PC-3 (cell line): ENCODE measurements around the gene SLC9A9. TPM values are rescaled to one million over a fixed set of nuclear protein-coding genes. Genes with fewer than 3 reads are reported as not detected.

ENCODE experiments used
- ATAC-seq: fragments of 200-7000 bp; cut with Tn5 transposase; 2 replicates; pipeline ENCODE4 v1.9.1; 2020; ENCODE audit warnings: mild to moderate bottlenecking, moderate library complexity
- BruUV-seq: library from RNA; stranded (reverse); fragments of 400-500 nt; replicated peaks from 2 replicates; lab custom pipeline; 2021; lab: Mats Ljungman, UMichigan
- CTCF ChIA-PET: fragments of 300-600 bp; sonication (Branson Sonifier 250); formaldehyde crosslinking; loops from one replicate; lab custom pipeline; 2022; ENCODE audit warnings: antibody characterized with exemption; lab: Charles Lee
- POLR2A ChIA-PET: fragments of 300-600 bp; sonication (Branson Sonifier 250); formaldehyde crosslinking; loops from one replicate; lab custom pipeline; 2022; ENCODE audit warnings: antibody characterized with exemption; ENCODE audit not compliant: unreplicated experiment; lab: Charles Lee
- DNase-seq: peaks from one replicate; pipeline ENCODE4 v3.0.0-alpha.2; 2015
- H2AFZ ChIP-seq: fragments of 300-600 bp; sonication (generic); 2 replicates; pipeline ENCODE4 v1.6.0; 2016; ENCODE audit warnings: antibody characterized with exemption, low read length
- H3F3A ChIP-seq: fragments of 300-600 bp; sonication (generic); one replicate; pipeline ENCODE4 v1.6.0; 2017; ENCODE audit warnings: antibody characterized with exemption, low read length, control low read depth, mild to moderate bottlenecking; ENCODE audit not compliant: unreplicated experiment
- H3K27ac ChIP-seq: fragments of 300-600 bp; sonication (generic); 2 replicates; pipeline ENCODE4 v1.5.1; 2016; ENCODE audit warnings: mild to moderate bottlenecking, low read length
- H3K27me3 ChIP-seq: fragments of 300-600 bp; sonication (generic); 2 replicates; pipeline ENCODE4 v1.6.1; 2016; ENCODE audit warnings: low read length, mixed read lengths
- H3K36me3 ChIP-seq: fragments of 300-600 bp; sonication (generic); 2 replicates; pipeline ENCODE4 v1.6.1; 2016; ENCODE audit warnings: low read depth, mixed run types, low read length, mixed read lengths
- H3K4me1 ChIP-seq: fragments of 300-600 bp; sonication (generic); 2 replicates; pipeline ENCODE4 v1.5.1; 2016; ENCODE audit warnings: low read length; ENCODE audit not compliant: insufficient read depth
- H3K4me2 ChIP-seq: fragments of 300-600 bp; sonication (generic); 2 replicates; pipeline ENCODE4 v1.6.0; 2016; ENCODE audit warnings: low read length
- H3K4me3 ChIP-seq: fragments of 300-600 bp; sonication (generic); 2 replicates; pipeline ENCODE4 v1.5.1; 2016; ENCODE audit warnings: mild to moderate bottlenecking, low read length, mixed read lengths
- H3K79me2 ChIP-seq: fragments of 300-600 bp; sonication (generic); 2 replicates; pipeline ENCODE4 v1.6.1; 2017; ENCODE audit warnings: low read length, mixed read lengths
- H3K9ac ChIP-seq: fragments of 300-600 bp; sonication (generic); 2 replicates; pipeline ENCODE4 v1.6.0; 2016; ENCODE audit warnings: mild to moderate bottlenecking, low read length
- H3K9me2 ChIP-seq: fragments of 300-600 bp; sonication (generic); replicated peaks from 2 replicates; pipeline ENCODE4 v1.6.1; 2016; ENCODE audit warnings: mixed run types, low read length, mixed read lengths
- H3K9me3 ChIP-seq: fragments of 300-600 bp; sonication (generic); 2 replicates; pipeline ENCODE4 v1.6.1; 2016; ENCODE audit warnings: low read length, mixed read lengths
- H4K20me1 ChIP-seq: fragments of 300-600 bp; sonication (generic); 2 replicates; pipeline ENCODE4 v1.6.1; 2016; ENCODE audit warnings: low read length, mixed read lengths
- EZH2 ChIP-seq: fragments of 300-600 bp; sonication (generic); IDR thresholded peaks from one replicate; pipeline ENCODE4 v1.6.1; 2017; ENCODE audit warnings: antibody characterized with exemption, mild to moderate bottlenecking, low read length; ENCODE audit not compliant: unreplicated experiment
- EZH2phosphoT487 ChIP-seq: fragments of 300-600 bp; sonication (generic); IDR thresholded peaks from 2 replicates; pipeline ENCODE4 v1.6.1; 2018; ENCODE audit warnings: mild to moderate bottlenecking, antibody characterized with exemption, low read length, borderline replicate concordance
- intact Hi-C: fragments of 100-400 bp; cut with micrococcal nuclease; formaldehyde crosslinking; loops from 2 replicates; pipeline ENCODE4 v1.9.0; 2023
- total RNA-seq: library from RNA; depleted of rRNA; stranded (reverse); fragments of >200 nt; gene quantifications from 2 replicates; pipeline ENCODE4 v1.2.3, GENCODE V29; 2014
- TF ChIP-seq, protein P1 (sequence below): fragments of 300-600 bp; sonication (generic); conservative IDR thresholded peaks from 2 replicates; pipeline ENCODE4 v1.5.1; 2017; ENCODE audit warnings: antibody characterized with exemption, low read depth, mild to moderate bottlenecking, low read length

Gene SLC9A9
- total RNA-seq, 1 experiment from 2014 or later = 0.07 TPM

DNA sequence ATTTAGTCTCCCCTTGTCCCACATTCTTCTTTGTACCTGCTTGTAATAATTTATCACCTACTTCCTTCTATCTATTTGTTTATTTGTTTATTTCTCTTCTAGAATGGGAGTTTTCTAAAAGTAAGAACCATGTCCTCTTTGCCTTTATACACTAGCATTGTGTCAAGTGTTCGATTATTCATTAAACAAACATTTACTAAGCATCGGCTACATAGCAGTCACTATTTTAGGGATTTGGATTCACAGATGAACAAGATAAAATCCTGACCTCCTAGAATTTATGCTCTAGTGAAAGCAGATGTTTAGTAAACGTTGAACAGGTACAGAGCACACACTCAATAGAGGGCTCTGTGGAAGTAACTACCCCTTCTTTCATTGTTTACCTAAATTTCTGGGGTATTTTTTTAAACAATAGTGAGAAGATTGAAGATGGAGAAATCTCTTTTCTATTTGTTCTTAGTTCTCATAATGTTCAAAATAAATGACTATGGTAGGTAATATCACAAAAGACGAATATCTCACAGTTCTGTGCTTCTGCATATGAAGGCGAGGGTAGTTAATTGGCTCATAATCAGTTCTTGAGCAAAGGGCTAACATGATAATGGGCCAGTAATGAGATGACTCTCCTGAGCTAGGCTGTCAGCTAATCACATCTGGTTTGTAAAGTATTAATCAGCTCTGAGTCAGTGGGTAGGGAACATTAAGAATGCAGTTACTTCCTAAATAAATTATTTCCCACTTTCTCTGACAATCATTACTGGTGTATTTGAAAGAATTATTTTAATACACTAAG is 111.9 kb downstream of the SLC9A9 start:
- TF ChIP-seq, protein P1, sequence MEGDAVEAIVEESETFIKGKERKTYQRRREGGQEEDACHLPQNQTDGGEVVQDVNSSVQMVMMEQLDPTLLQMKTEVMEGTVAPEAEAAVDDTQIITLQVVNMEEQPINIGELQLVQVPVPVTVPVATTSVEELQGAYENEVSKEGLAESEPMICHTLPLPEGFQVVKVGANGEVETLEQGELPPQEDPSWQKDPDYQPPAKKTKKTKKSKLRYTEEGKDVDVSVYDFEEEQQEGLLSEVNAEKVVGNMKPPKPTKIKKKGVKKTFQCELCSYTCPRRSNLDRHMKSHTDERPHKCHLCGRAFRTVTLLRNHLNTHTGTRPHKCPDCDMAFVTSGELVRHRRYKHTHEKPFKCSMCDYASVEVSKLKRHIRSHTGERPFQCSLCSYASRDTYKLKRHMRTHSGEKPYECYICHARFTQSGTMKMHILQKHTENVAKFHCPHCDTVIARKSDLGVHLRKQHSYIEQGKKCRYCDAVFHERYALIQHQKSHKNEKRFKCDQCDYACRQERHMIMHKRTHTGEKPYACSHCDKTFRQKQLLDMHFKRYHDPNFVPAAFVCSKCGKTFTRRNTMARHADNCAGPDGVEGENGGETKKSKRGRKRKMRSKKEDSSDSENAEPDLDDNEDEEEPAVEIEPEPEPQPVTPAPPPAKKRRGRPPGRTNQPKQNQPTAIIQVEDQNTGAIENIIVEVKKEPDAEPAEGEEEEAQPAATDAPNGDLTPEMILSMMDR = no peak
- TF ChIP-seq EZH2phosphoT487 (no peak), EZH2 (no peak)
- no peaks in the 10 kb centered on the region for H3F3A ChIP-seq
- H4K20me1 ChIP-seq = no peaks in the 10 kb centered on the region
- no peaks in the 10 kb centered on the region for H3K9me2 ChIP-seq
- H3K79me2 ChIP-seq = no peaks in the 10 kb centered on the region
- intact Hi-C loops = no loop called here
- ATAC-seq = peak; percentile 80
- H3K4me1 ChIP-seq = peaks cover 22% of the 10 kb centered on the region
- H2AFZ ChIP-seq = no peak overlapping the region
- H3K36me3 ChIP-seq = no peaks in the 10 kb centered on the region
- H3K4me3 ChIP-seq = no peak overlapping the region
- H3K4me2 ChIP-seq = peak overlapping the region; percentile 33; the same call in 1 of the 2 replicates
- CTCF ChIA-PET = no interaction called here
- BruUV-seq = TSS peak; percentile 27
- DNase-seq = peak; percentile 24
- H3K27ac ChIP-seq = peak overlapping the region; percentile 58
- no peaks in the 10 kb centered on the region for H3K9me3 ChIP-seq
- H3K27me3 ChIP-seq = no peaks in the 10 kb centered on the region
- H3K9ac ChIP-seq = peak overlapping the region; percentile 30; the same call in 1 of the 2 replicates
- POLR2A ChIA-PET = no interaction called here

- Histone ChIP-seq H2AFZ (no peak overlapping the region), H3K4me2 (no peak overlapping the region), H3K79me2 (no peaks in the 10 kb centered on the region), H3K27ac (no peak overlapping the region), H3K36me3 (no peaks in the 10 kb centered on the region), H3K4me3 (no peak overlapping the region), H3K9me2 (no peaks in the 10 kb centered on the region), H3F3A (no peaks in the 10 kb centered on the region), H3K4me1 (peaks cover 12% of the 10 kb centered on the region), H3K27me3 (no peaks in the 10 kb centered on the region), H4K20me1 (no peaks in the 10 kb centered on the region), H3K9ac (no peak overlapping the region), H3K9me3 (no peaks in the 10 kb centered on the region)
- BruUV-seq = no TSS peak
- ATAC-seq = no peak
- intact Hi-C loops = no loop called here
- TF ChIP-seq EZH2phosphoT487 = no peak
- TF ChIP-seq EZH2 = no peak
- TF ChIP-seq, protein P1 = no peak
- POLR2A ChIA-PET = no interaction called here
- CTCF ChIA-PET = no interaction called here
- DNase-seq = no peak
Measured at GRCh38 chr3:143731776-143732175, 116.5 kb downstream of the SLC9A9 start.

GRCh38 chr3:143731320-143731719 is 116.9 kb downstream of the SLC9A9 start:
- peaks cover 8% of the 10 kb centered on the region for H3K4me1 ChIP-seq
- H3F3A ChIP-seq = no peaks in the 10 kb centered on the region
- no peak overlapping the region for H3K9ac ChIP-seq
- BruUV-seq = no TSS peak
- H3K36me3 ChIP-seq = no peaks in the 10 kb centered on the region
- no peak overlapping the region for H2AFZ ChIP-seq
- no peaks in the 10 kb centered on the region for H3K9me3 ChIP-seq
- DNase-seq = no peak
- no peaks in the 10 kb centered on the region for H3K9me2 ChIP-seq
- ATAC-seq = no peak
- no peaks in the 10 kb centered on the region for H3K27me3 ChIP-seq
- intact Hi-C loops = no loop called here
- H4K20me1 ChIP-seq = no peaks in the 10 kb centered on the region
- H3K27ac ChIP-seq = no peak overlapping the region
- H3K4me3 ChIP-seq = no peak overlapping the region
- ChIA-PET POLR2A (no interaction called here), CTCF (no interaction called here)
- no peak overlapping the region for H3K4me2 ChIP-seq
- TF ChIP-seq, protein P1 = no peak
- TF ChIP-seq EZH2 (no peak), EZH2phosphoT487 (no peak)
- no peaks in the 10 kb centered on the region for H3K79me2 ChIP-seq
